CD4-positive, alpha-beta T cell treated with Interleukin-17A for 1 hour (primary cell): ENCODE data around the gene ABCB11.
"Not testable (repeated sequence)": the region's sequence is repeated elsewhere in the genome, so short reads cannot be mapped to it uniquely, and the experiment has no call there.

Experiments used
- DNase-seq: peaks from one replicate; pipeline ENCODE4 v3.0.0-alpha.2; 2020

ABCB11 gene

DNA sequence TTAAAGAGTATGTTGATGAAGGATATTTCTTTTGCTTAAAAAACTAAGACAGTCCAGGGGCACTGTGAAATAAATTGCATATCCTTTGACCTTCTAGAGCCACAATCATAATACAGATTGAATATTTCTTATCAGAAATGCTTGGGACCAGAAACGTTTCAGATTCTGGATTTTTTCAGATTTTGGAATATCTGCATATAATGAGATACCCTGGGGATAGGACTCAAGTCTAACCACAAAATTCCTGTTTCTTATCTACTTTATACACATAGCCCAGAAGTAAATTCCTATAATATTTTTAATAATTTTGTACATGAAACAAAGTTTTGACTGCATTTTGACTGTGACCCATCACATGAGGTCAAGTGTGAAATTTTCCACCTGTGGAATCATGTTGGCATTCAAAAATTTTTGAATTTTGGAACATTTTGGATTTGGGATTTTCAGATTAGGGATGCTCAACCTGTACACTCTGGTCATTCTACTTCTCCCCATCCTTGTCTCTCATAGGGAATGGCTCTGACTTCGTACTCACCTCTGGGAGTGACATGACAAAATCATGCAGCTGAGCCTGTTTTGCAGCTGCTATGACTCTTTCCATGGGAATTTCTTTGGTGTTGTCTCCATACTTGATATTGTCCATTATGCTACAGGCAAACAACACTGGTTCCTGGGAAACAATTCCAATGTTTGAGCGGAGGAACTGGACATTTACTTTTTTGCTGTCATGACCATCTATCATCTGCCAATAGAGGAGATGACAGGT is 104.3 kb downstream of the ABCB11 start:
- no peak for DNase-seq

DNA sequence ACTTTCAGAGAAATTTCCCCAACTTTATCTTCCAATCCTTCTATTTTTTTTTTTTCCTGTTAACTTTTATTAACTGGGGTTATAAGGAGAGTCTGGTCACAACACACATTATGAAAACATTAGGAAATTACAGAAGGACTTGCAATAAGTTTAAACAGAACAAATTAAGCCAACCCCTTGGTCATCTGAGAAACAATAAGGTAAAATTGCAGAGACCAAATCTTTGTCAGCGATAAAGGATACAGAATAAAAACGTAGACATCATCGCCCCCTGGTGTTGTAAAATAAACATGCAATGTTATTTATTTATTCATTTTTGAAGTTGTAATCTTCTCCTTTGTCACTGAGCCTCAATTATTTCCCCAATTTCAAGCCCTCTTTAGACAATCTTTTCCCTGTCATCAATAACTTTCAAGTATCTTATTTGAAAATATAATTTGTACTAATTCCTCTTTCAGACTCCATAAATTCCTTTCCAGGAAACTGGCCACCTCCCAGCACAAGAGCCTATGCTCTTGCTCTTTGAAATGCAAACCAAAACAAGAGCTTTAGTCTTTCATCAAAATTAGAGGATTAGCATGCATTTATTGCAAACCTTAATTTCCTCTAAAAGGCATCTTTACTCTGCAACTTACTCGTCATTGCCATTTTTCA is 110.5 kb downstream of the ABCB11 start:
- DNase-seq, result peak; percentile 57

- DNase-seq, result no peak
Measured at GRCh38 chr2:168916331-168916675, 114.8 kb downstream of the ABCB11 start.

GRCh38 chr2:168915441-168916330 is 115.4 kb downstream of the ABCB11 start:
- no peak for DNase-seq

DNA sequence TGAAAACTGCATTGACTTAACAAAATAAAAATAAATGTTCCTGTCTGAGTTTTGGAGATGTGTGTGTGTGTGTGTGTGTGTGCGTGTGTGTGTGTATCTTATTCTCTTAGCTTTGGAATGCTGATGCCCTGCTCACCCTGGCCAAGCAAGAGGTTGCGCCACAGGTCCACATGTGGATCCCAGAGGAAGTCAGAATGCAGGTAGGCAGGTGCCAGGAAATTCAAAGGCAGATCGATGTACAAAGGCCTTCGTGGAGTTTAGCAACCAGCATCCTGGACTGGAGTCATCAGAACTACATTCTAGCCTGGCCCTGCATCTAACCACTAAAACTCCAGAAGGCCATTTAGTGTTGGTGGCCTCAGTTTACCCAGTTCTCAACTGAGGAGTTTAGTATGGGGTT is 117.6 kb downstream of the ABCB11 start:
- DNase-seq, result no peak

DNA sequence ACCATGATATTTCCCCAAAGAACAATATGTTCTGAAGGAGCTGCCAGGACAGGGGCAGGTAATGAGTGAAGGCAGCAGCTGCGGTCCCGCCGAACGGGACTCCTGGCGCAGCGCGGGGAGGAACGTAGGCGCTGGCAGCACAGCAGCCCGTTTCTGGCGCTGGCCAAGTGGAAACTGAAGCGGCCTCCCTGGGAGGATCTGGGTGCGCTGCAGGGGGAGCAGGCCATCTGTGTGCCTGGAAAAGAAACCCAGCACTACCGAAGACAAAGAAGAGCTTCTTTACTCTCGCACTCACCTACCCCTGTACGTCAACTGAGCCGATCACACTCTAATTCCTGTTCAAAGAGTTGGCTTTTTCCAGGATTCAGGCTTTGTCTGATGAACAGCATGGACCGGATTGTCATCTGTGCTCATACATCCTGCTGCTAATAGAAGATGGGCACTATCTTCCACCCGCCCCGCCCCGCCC is 118.2 kb downstream of the ABCB11 start:
- DNase-seq, result no peak

GRCh38 chr2:168912466-168912865 is 118.7 kb downstream of the ABCB11 start:
- no peak for DNase-seq

- DNase-seq, result no peak
Measured at GRCh38 chr2:168910330-168910729, 120.8 kb downstream of the ABCB11 start.

DNA sequence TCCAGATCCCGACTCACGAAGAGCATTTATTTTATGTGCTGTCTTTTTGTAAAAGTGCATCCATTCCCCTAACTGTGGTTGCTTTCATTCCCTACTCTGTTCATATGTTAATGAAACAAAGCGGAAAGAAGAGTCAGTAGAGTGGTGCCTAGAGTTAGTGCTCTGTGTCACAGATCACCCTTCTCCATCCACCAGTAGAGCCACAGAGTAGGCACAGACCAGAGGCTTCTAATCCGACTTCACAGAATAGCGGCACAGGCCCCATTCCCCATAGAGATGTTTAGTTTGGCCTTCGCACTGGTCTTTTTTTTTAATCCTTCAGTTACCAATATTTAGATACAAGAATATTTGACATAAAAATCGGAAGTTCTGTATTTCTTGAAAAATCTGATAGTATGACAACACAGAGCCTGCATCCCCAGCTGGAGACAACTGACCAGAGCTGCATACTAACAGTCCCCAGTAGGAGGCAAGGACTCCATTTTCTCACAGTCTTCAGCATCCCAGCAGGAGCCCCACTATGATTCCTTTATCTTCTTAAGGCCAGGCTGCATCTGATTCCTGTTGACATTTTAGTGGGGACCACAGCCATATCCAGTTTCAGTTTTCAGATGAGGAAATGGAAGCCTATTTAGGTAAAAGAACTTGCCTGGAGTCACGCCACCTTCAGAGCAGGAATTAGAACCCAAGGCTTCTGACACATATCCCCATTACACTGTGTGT is 123.0 kb downstream of the ABCB11 start:
- no peak for DNase-seq

DNA sequence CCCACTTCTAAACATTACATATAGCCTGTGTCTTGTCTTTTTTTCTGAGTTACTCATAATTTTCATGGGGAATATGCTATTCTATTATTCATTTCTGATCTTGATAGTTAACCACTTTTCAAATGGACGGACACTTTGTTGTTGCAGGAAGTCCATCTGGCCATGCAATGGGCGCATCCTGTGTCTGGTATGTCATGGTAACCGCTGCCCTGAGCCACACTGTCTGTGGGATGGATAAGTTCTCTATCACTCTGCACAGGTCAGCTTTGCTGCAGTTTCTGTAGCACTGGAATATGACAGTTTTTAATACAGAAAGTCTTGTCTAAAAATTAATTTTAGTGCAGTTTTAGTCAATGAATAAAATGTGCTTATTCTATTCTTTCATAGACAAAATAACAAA is 126.8 kb downstream of the ABCB11 start:
- DNase-seq, result no peak

DNA sequence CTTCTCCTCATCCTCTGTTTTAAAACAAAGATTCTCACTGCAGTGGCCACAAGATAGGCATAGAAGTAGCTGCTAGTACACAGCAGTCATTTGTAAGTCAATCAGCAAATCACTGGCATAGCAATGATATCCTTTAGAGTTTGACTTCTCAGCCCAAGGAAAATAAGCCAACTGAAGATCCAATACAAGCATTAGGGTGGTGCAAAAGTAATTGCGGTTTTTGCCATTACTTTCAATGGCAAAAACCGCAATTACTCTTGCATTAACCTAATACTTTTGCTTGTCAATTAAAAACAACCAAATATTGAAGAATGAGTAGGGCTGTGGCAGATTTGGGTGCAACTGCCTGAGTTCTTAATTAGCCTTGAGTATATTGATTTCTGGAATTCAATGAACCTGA is 127.2 kb downstream of the ABCB11 start:
- DNase-seq, result no peak

GRCh38 chr2:168901003-168901402 is 130.1 kb downstream of the ABCB11 start, which contains the start of gene G6PC2:
Gene G6PC2, plus strand, starts transcription at chr2:168901291. Its CDS starts 41 bp downstream, at chr2:168901332.
- no peak for DNase-seq

- no peak for DNase-seq
Measured at GRCh38 chr2:168897449-168897848, 133.7 kb downstream of the ABCB11 start.

- DNase-seq, result no peak
Measured at GRCh38 chr2:168896783-168897182, 134.3 kb downstream of the ABCB11 start.

- no peak for DNase-seq
Measured at GRCh38 chr2:168895771-168896170, 135.4 kb downstream of the ABCB11 start.

DNA sequence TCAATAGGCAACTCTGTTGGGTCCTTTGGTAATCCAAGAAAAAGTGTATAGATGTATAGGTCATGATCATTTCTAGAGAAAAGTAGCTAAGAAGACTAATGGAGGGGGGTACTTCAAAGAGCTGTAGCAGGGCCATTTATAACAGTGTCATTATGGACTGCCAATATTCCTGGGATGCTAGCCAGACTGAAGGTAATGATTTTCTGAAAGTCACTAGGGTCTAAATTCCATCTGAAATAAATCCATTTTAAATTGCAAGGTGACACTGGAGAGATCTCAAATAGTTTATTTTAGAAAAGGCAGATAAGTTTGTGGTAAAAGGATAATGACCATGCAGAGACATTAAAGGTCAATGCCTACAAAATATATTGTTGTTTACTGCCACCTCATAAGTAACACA is 136.4 kb downstream of the ABCB11 start:
- DNase-seq, result no peak

DNA sequence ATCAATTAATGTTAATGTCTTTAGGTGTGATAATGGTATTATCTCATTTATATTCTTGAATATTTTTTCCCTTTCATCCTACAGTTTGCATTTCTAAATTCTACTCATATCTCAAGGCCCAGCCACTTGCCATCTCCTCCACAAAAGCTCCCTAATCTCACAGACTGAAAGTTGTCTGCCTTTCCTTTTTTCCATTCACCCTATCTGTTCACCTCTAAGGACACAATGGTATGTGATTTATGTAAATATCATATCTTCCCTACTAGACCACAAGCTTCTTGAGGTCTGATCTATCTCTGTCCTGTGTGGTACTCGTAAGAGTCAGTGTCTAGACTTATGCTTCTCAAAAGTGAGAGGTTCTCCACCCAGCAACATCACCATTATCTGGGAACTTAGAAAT is 137.0 kb downstream of the ABCB11 start:
- DNase-seq, result no peak

DNA sequence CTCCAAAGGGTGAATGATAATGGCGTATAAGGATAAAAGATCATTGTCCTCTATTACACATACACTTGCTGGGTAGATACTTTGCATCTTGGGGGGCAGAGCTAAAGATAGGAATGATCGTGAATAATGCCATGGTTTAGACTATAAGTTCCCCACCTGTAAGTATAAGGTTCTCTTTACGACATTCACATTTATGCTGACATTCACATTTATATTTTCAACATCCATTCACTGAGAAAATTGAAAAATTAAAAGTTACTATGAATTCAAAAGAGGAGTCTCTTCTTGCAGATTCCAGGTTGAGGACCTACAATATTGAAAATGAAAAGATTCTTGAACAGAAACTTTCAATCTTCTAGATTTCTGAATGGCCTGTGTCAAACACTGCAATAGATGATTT is 138.8 kb downstream of the ABCB11 start:
- DNase-seq, result no peak

- DNase-seq, result peak; percentile 93
Measured at GRCh38 chr2:168890006-168890782, 140.9 kb downstream of the ABCB11 start, which contains the start of gene SPC25. Gene SPC25, minus strand, starts transcription at chr2:168890430. Its CDS starts 911 bp downstream, at chr2:168889519.

- no peak for DNase-seq
Measured at GRCh38 chr2:168889635-168890005, 141.5 kb downstream of the ABCB11 start.

- no peak for DNase-seq
Measured at GRCh38 chr2:168884975-168885374, 146.1 kb downstream of the ABCB11 start.

- DNase-seq, result not testable (repeated sequence)
Measured at GRCh38 chr2:168882163-168882562, 149.0 kb downstream of the ABCB11 start.
